HL-60 (cell line): ENCODE data around the gene ARHGAP10.

Experiments used
- DNase-seq, 2 experiments: peaks; one replicate each; pipeline ENCODE4 v3.0.0-alpha.2; 2010 to 2020; ENCODE audit warnings: low read depth in 1 of 2, low spot score in 1 of 2
- H3K27ac ChIP-seq: fragments of 250-450 bp; sonication (Bioruptor Pico); replicated peaks from 2 replicates; pipeline ENCODE4 v1.5.1; 2020; ENCODE audit warnings: mild to moderate bottlenecking, moderate library complexity
- H3K27me3 ChIP-seq: fragments of 250-450 bp; sonication (Bioruptor Pico); 2 replicates; pipeline ENCODE4 v1.5.1; 2021; ENCODE audit warnings: mild to moderate bottlenecking, moderate library complexity; ENCODE audit not compliant: insufficient read depth, poor library complexity, severe bottlenecking
- H3K4me3 ChIP-seq: replicated peaks from 2 replicates; pipeline ENCODE4 v1.5.1; 2011; ENCODE audit warnings: mild to moderate bottlenecking, control low read depth, low read length; ENCODE audit not compliant: insufficient read depth
- GABPA ChIP-seq: IDR thresholded peaks from 2 replicates; pipeline ENCODE4 v1.6.1; 2012; ENCODE audit warnings: low read depth
- POLR2AphosphoS5 ChIP-seq: IDR thresholded peaks from 2 replicates; pipeline ENCODE4 v1.6.1; 2012; ENCODE audit warnings: low read depth
- SPI1 ChIP-seq: IDR thresholded peaks from 2 replicates; pipeline ENCODE4 v1.6.1; 2012; ENCODE audit warnings: low read depth, mild to moderate bottlenecking, borderline replicate concordance
- TF ChIP-seq, protein P1 (sequence below): IDR thresholded peaks from 2 replicates; pipeline ENCODE4 v1.6.1; 2012; ENCODE audit warnings: low read depth; ENCODE audit not compliant: insufficient replicate concordance
- TF ChIP-seq, protein P2 (sequence below): IDR thresholded peaks from one replicate; pipeline ENCODE4 v1.5.1; 2011; ENCODE audit warnings: low read length, control low read depth, inconsistent platforms; ENCODE audit not compliant: insufficient read depth

The ARHGAP10 gene

DNA sequence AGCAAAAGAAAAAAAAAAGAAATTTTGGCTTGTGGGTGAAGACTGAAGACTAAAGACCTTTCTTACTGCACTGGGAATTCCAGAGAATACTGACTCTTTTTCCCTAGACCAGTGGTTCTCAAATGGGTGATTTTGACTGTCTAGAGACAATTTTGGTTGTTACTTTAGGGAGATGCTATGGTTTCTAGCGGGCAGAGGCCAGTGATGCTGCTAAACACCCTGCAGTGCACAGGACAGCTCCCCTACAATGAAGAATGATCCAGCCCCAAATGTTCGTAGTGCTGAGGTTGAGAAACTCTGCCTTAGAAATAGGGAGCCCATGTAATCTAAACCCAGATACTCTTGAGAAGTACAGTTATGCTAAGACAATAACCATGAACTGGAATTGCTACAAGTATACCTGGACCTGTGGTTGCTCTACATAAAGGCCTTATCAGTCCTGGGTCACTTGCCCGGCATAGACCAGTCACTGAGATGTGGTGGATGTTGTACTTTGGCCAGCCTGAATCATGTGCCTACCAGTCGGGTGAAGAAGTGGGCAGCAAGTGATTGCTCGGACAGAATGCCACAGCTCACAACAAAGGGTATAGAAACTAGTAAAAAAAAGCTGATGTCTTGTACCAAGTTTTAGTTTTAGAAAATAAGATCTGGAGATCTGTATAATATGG lies 16.0 kb downstream of the ARHGAP10 start:
- H3K27ac ChIP-seq: no peak overlapping the region
- TF ChIP-seq GABPA (no peak), SPI1 (no peak), POLR2AphosphoS5 (no peak)
- TF ChIP-seq, protein P1, sequence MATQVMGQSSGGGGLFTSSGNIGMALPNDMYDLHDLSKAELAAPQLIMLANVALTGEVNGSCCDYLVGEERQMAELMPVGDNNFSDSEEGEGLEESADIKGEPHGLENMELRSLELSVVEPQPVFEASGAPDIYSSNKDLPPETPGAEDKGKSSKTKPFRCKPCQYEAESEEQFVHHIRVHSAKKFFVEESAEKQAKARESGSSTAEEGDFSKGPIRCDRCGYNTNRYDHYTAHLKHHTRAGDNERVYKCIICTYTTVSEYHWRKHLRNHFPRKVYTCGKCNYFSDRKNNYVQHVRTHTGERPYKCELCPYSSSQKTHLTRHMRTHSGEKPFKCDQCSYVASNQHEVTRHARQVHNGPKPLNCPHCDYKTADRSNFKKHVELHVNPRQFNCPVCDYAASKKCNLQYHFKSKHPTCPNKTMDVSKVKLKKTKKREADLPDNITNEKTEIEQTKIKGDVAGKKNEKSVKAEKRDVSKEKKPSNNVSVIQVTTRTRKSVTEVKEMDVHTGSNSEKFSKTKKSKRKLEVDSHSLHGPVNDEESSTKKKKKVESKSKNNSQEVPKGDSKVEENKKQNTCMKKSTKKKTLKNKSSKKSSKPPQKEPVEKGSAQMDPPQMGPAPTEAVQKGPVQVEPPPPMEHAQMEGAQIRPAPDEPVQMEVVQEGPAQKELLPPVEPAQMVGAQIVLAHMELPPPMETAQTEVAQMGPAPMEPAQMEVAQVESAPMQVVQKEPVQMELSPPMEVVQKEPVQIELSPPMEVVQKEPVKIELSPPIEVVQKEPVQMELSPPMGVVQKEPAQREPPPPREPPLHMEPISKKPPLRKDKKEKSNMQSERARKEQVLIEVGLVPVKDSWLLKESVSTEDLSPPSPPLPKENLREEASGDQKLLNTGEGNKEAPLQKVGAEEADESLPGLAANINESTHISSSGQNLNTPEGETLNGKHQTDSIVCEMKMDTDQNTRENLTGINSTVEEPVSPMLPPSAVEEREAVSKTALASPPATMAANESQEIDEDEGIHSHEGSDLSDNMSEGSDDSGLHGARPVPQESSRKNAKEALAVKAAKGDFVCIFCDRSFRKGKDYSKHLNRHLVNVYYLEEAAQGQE: no peak
- TF ChIP-seq, protein P2, sequence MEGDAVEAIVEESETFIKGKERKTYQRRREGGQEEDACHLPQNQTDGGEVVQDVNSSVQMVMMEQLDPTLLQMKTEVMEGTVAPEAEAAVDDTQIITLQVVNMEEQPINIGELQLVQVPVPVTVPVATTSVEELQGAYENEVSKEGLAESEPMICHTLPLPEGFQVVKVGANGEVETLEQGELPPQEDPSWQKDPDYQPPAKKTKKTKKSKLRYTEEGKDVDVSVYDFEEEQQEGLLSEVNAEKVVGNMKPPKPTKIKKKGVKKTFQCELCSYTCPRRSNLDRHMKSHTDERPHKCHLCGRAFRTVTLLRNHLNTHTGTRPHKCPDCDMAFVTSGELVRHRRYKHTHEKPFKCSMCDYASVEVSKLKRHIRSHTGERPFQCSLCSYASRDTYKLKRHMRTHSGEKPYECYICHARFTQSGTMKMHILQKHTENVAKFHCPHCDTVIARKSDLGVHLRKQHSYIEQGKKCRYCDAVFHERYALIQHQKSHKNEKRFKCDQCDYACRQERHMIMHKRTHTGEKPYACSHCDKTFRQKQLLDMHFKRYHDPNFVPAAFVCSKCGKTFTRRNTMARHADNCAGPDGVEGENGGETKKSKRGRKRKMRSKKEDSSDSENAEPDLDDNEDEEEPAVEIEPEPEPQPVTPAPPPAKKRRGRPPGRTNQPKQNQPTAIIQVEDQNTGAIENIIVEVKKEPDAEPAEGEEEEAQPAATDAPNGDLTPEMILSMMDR: no peak
- DNase-seq: no peak
- no peak overlapping the region for H3K4me3 ChIP-seq
- no peaks in the 10 kb centered on the region for H3K27me3 ChIP-seq

GRCh38 chr4:147749811-147750321 lies 18.0 kb downstream of the ARHGAP10 start:
- Histone ChIP-seq H3K27me3 (no peaks in the 10 kb centered on the region), H3K27ac (no peak overlapping the region), H3K4me3 (no peak overlapping the region)
- no peak for DNase-seq
- TF ChIP-seq GABPA (no peak), POLR2AphosphoS5 (no peak), SPI1 (no peak)
- TF ChIP-seq, protein P2: no peak
- TF ChIP-seq, protein P1: no peak

DNA sequence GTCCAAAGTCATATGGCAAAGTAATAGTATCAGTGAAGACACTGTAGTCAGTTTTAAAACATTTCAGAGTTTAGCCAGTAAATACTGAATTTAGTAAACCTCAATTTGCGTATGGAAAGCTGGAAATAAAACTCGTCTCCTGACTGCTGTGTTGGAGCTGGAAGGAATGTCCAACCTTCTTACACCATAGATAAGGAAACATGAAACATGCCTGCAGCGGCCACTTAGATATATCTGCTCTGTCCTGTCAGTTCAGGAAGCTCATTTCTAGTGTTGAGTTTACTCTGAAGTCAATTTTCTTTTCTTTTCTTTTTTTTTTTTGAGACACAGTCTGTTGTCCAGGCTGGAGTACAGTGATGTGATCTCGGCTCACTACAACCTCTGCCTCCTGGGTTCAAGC lies 21.2 kb downstream of the ARHGAP10 start:
- Histone ChIP-seq H3K4me3 (no peak overlapping the region), H3K27ac (no peak overlapping the region), H3K27me3 (no peaks in the 10 kb centered on the region)
- DNase-seq: no peak
- no peak for TF ChIP-seq POLR2AphosphoS5
- TF ChIP-seq SPI1: no peak
- TF ChIP-seq, protein P2: no peak
- no peak for TF ChIP-seq GABPA
- TF ChIP-seq, protein P1: no peak
